ENCODE measurements around the gene ADTRP.

ADTRP gene

DNA sequence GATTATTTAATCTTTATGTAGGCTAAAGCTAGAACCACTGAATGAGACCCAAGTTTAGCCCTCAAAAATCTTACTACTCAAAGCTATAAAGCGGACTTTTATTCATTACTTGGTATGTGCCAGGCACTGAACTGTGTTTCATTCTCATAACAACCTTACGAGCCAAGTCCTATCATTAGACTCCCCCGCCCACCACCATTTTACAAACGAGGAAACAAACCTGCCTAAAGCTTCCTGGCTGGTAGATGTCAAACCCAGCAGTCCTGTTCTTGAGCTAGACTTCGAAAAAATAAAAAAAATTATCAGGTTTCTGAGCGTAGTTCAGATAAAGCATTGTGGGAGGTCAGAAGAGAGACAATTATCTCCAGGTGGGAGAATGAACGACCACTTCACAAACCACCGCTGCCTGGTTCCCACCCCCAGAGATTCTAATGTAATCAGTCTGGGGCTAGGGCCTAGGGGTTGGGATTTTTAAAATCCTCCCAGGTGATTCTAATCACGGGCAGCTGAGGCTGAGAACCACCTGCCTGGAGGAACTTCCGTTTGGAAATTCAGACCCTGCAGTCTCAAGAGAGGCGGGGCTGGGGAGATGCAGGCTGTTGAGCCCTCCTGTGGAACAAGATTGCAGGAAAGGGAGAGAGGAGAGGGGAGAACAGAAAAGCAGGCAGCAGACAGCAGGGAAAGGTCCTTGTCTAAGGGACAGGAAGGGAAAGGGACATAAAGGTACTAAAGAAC is 8.6 kb downstream of the ADTRP start:
- H3K4me1 ChIP-seq (ENCODE audit: control insufficient read depth in 1 of 2, insufficient read depth in 2 of 2, low read length in 2 of 2), result peaks cover 35 to 41% of the 10 kb centered on the region in 2 donors
- peak overlapping the region; percentile 79 for H3K27ac ChIP-seq (ENCODE audit: low read depth, low read length)
- H3K9ac ChIP-seq (ENCODE audit: low read depth in 1 of 2, low read length in 2 of 2), result peak overlapping the region; percentile 44 to 71
- no peaks in the 10 kb centered on the region for H3K9me3 ChIP-seq (ENCODE audit: control insufficient read depth in 1 of 2, low read length in 2 of 2)
- H3K36me3 ChIP-seq (ENCODE audit: control insufficient read depth in 1 of 2, insufficient read depth in 2 of 2, low read length in 2 of 2), result peaks cover 4 to 7% of the 10 kb centered on the region in 2 donors
- H3K27me3 ChIP-seq (ENCODE audit: control insufficient read depth in 1 of 2, insufficient read depth in 2 of 2, low read length in 2 of 2), result no peaks in the 10 kb centered on the region
- peak overlapping the region; percentile 13 to 38 for H3K4me3 ChIP-seq (ENCODE audit: low read depth in 1 of 2, low read length in 2 of 2)

DNA sequence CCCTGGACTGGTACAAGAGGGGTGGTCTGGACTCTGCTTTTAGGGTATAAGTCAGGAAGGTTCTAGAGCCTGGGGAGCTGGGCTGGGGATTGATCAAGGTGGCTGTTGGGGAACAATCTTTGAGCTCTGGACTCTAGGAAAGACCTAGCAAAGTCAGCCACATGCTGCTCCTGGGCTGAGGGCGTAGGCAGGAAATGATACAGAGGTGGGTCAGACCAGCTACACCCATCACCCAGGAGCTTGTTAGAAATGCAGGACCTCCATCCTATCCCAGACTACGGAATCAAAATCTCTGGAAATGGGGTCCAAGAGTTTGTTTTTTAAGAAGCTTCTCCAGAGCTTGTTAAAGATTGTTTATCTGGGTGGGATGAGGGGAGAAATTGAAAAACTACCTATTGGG is 9.4 kb downstream of the ADTRP start:
- no peak overlapping the region for H3K27ac ChIP-seq (ENCODE audit: low read depth, low read length)
- H3K9ac ChIP-seq (ENCODE audit: low read depth in 1 of 2, low read length in 2 of 2), result no peak overlapping the region
- H3K27me3 ChIP-seq (ENCODE audit: control insufficient read depth in 1 of 2, insufficient read depth in 2 of 2, low read length in 2 of 2), result no peaks in the 10 kb centered on the region
- no peak overlapping the region for H3K4me3 ChIP-seq (ENCODE audit: low read depth in 1 of 2, low read length in 2 of 2)
- H3K4me1 ChIP-seq (ENCODE audit: control insufficient read depth in 1 of 2, insufficient read depth in 2 of 2, low read length in 2 of 2), result peaks cover 34 to 41% of the 10 kb centered on the region in 2 donors
- no peaks in the 10 kb centered on the region for H3K9me3 ChIP-seq (ENCODE audit: control insufficient read depth in 1 of 2, low read length in 2 of 2)
- peaks cover 4 to 7% of the 10 kb centered on the region in 2 donors for H3K36me3 ChIP-seq (ENCODE audit: control insufficient read depth in 1 of 2, insufficient read depth in 2 of 2, low read length in 2 of 2)

- peaks cover 4 to 7% of the 10 kb centered on the region in 2 donors for H3K36me3 ChIP-seq (ENCODE audit: control insufficient read depth in 1 of 2, insufficient read depth in 2 of 2, low read length in 2 of 2)
These were observed 10.4 kb downstream of the ADTRP start for GRCh38 chr6:11767978-11768756.

GRCh38 chr6:11767458-11767857 is 11.1 kb downstream of the ADTRP start:
- Histone ChIP-seq H3K36me3 (ENCODE audit: control insufficient read depth in 1 of 2, insufficient read depth in 2 of 2, low read length in 2 of 2) (peaks cover 0 to 7% of the 10 kb centered on the region in 2 donors), H3K4me3 (ENCODE audit: low read depth in 1 of 2, low read length in 2 of 2) (no peak overlapping the region), H3K9me3 (ENCODE audit: control insufficient read depth in 1 of 2, low read length in 2 of 2) (no peaks in the 10 kb centered on the region), H3K27me3 (ENCODE audit: control insufficient read depth in 1 of 2, insufficient read depth in 2 of 2, low read length in 2 of 2) (no peaks in the 10 kb centered on the region), H3K27ac (ENCODE audit: low read depth, low read length) (no peak overlapping the region), H3K4me1 (ENCODE audit: control insufficient read depth in 1 of 2, insufficient read depth in 2 of 2, low read length in 2 of 2) (peaks cover 52 to 59% of the 10 kb centered on the region in 2 donors), H3K9ac (ENCODE audit: low read depth in 1 of 2, low read length in 2 of 2) (no peak overlapping the region)

More at GRCh38 chr6:11767978-11768756, 10.4 kb downstream of the ADTRP start:
- no peak overlapping the region for H3K27ac ChIP-seq (ENCODE audit: low read depth, low read length)
- H3K9ac ChIP-seq (ENCODE audit: low read depth in 1 of 2, low read length in 2 of 2), result no peak overlapping the region
- peaks cover 45 to 52% of the 10 kb centered on the region in 2 donors for H3K4me1 ChIP-seq (ENCODE audit: control insufficient read depth in 1 of 2, insufficient read depth in 2 of 2, low read length in 2 of 2)
- no peaks in the 10 kb centered on the region for H3K9me3 ChIP-seq (ENCODE audit: control insufficient read depth in 1 of 2, low read length in 2 of 2)
- H3K4me3 ChIP-seq (ENCODE audit: low read depth in 1 of 2, low read length in 2 of 2), result no peak overlapping the region
- no peaks in the 10 kb centered on the region for H3K27me3 ChIP-seq (ENCODE audit: control insufficient read depth in 1 of 2, insufficient read depth in 2 of 2, low read length in 2 of 2)

- Histone ChIP-seq H3K4me1 (ENCODE audit: control insufficient read depth in 1 of 2, insufficient read depth in 2 of 2, low read length in 2 of 2) (peaks cover 58 to 62% of the 10 kb centered on the region in 2 donors), H3K4me3 (ENCODE audit: low read depth in 1 of 2, low read length in 2 of 2) (no peak overlapping the region), H3K27me3 (ENCODE audit: control insufficient read depth in 1 of 2, insufficient read depth in 2 of 2, low read length in 2 of 2) (no peaks in the 10 kb centered on the region), H3K27ac (ENCODE audit: low read depth, low read length) (no peak overlapping the region), H3K9me3 (ENCODE audit: control insufficient read depth in 1 of 2, low read length in 2 of 2) (no peaks in the 10 kb centered on the region), H3K36me3 (ENCODE audit: control insufficient read depth in 1 of 2, insufficient read depth in 2 of 2, low read length in 2 of 2) (peaks cover 0 to 7% of the 10 kb centered on the region in 2 donors), H3K9ac (ENCODE audit: low read depth in 1 of 2, low read length in 2 of 2) (no peak overlapping the region)
These were observed 11.8 kb downstream of the ADTRP start for GRCh38 chr6:11766589-11767450.

GRCh38 chr6:11766043-11766442 is 12.6 kb downstream of the ADTRP start:
- Histone ChIP-seq H3K9ac (ENCODE audit: low read depth in 1 of 2, low read length in 2 of 2) (no peak overlapping the region), H3K4me1 (ENCODE audit: control insufficient read depth in 1 of 2, insufficient read depth in 2 of 2, low read length in 2 of 2) (peaks cover 57 to 58% of the 10 kb centered on the region in 2 donors), H3K27me3 (ENCODE audit: control insufficient read depth in 1 of 2, insufficient read depth in 2 of 2, low read length in 2 of 2) (no peaks in the 10 kb centered on the region), H3K4me3 (ENCODE audit: low read depth in 1 of 2, low read length in 2 of 2) (no peak overlapping the region), H3K36me3 (ENCODE audit: control insufficient read depth in 1 of 2, insufficient read depth in 2 of 2, low read length in 2 of 2) (peaks cover 0 to 7% of the 10 kb centered on the region in 2 donors), H3K9me3 (ENCODE audit: control insufficient read depth in 1 of 2, low read length in 2 of 2) (no peaks in the 10 kb centered on the region), H3K27ac (ENCODE audit: low read depth, low read length) (no peak overlapping the region)

DNA sequence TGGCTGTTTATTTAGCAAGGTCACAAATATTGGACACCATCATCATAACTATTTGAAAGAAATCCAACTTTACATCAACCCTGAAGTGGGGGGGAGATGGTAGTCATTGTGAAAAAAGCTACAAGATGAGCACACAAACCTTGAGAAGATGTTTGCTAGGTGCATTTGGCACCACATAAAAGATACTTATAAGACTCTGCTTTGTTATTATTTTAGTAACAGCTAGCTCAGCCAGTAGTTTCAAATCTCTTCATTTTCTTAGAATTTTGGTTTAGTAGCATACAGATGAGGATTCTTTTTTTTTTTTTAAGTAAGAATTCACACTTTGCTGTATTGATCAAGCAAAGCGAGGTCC is 14.4 kb downstream of the ADTRP start:
- Histone ChIP-seq H3K9me3 (ENCODE audit: control insufficient read depth in 1 of 2, low read length in 2 of 2) (no peaks in the 10 kb centered on the region), H3K36me3 (ENCODE audit: control insufficient read depth in 1 of 2, insufficient read depth in 2 of 2, low read length in 2 of 2) (peaks cover 0 to 7% of the 10 kb centered on the region in 2 donors), H3K27me3 (ENCODE audit: control insufficient read depth in 1 of 2, insufficient read depth in 2 of 2, low read length in 2 of 2) (no peaks in the 10 kb centered on the region), H3K4me3 (ENCODE audit: low read depth in 1 of 2, low read length in 2 of 2) (no peak overlapping the region), H3K9ac (ENCODE audit: low read depth in 1 of 2, low read length in 2 of 2) (no peak overlapping the region), H3K27ac (ENCODE audit: low read depth, low read length) (no peak overlapping the region), H3K4me1 (ENCODE audit: control insufficient read depth in 1 of 2, insufficient read depth in 2 of 2, low read length in 2 of 2) (peaks cover 58 to 60% of the 10 kb centered on the region in 2 donors)

- Histone ChIP-seq H3K9ac (ENCODE audit: low read depth in 1 of 2, low read length in 2 of 2) (no peak overlapping the region), H3K4me1 (ENCODE audit: control insufficient read depth in 1 of 2, insufficient read depth in 2 of 2, low read length in 2 of 2) (peaks cover 53 to 60% of the 10 kb centered on the region in 2 donors), H3K4me3 (ENCODE audit: low read depth in 1 of 2, low read length in 2 of 2) (no peak overlapping the region), H3K27ac (ENCODE audit: low read depth, low read length) (no peak overlapping the region), H3K27me3 (ENCODE audit: control insufficient read depth in 1 of 2, insufficient read depth in 2 of 2, low read length in 2 of 2) (no peaks in the 10 kb centered on the region), H3K36me3 (ENCODE audit: control insufficient read depth in 1 of 2, insufficient read depth in 2 of 2, low read length in 2 of 2) (peaks cover 0 to 11% of the 10 kb centered on the region in 2 donors), H3K9me3 (ENCODE audit: control insufficient read depth in 1 of 2, low read length in 2 of 2) (no peaks in the 10 kb centered on the region)
These were observed 14.9 kb downstream of the ADTRP start for GRCh38 chr6:11763460-11764249.

- peaks cover 0 to 14% of the 10 kb centered on the region in 2 donors for H3K36me3 ChIP-seq (ENCODE audit: control insufficient read depth in 1 of 2, insufficient read depth in 2 of 2, low read length in 2 of 2)
- H3K4me3 ChIP-seq (ENCODE audit: low read depth in 1 of 2, low read length in 2 of 2), result peak overlapping the region in 1 of 2 donors; percentile 21
- no peaks in the 10 kb centered on the region for H3K9me3 ChIP-seq (ENCODE audit: control insufficient read depth in 1 of 2, low read length in 2 of 2)
- peaks cover 49 to 53% of the 10 kb centered on the region in 2 donors for H3K4me1 ChIP-seq (ENCODE audit: control insufficient read depth in 1 of 2, insufficient read depth in 2 of 2, low read length in 2 of 2)
- H3K27me3 ChIP-seq (ENCODE audit: control insufficient read depth in 1 of 2, insufficient read depth in 2 of 2, low read length in 2 of 2), result no peaks in the 10 kb centered on the region
- no peak overlapping the region for H3K27ac ChIP-seq (ENCODE audit: low read depth, low read length)
- peak overlapping the region in 1 of 2 donors; percentile 29 for H3K9ac ChIP-seq (ENCODE audit: low read depth in 1 of 2, low read length in 2 of 2)
These were observed 15.7 kb downstream of the ADTRP start for GRCh38 chr6:11762794-11763459.
